ENCODE data around the gene AMZ1.

The AMZ1 gene

GRCh38 chr7:2687881-2688318 is at the start of gene AMZ1:
Gene AMZ1 (plus strand): TSS chr7:2688202. CDS start chr7:2700452, 12,250 bp downstream.
- CTCF ChIA-PET = interaction anchor here (1.2 to 1.8 kb wide), 4 partner anchors 17 to 145 kb away, joined by 3 to 4 read pairs (median 4); no protein-coding TSS in a partner anchor
- TF ChIP-seq CTCF (IDR thresholded peaks at IDR 0.05; ENCODE audit: insufficient read depth, low read length, missing control alignments) = no peak
- H3K4me3 ChIP-seq (ENCODE audit: low read depth, low read length) = peak within 1 kb of the TSS; percentile 34
- no peak for DNase-seq (ENCODE audit: low read depth, low spot score)
- POLR2A ChIA-PET = interaction anchor here (0.8 kb wide), 1 partner anchor 237 kb away, joined by 4 read pairs; no protein-coding TSS in a partner anchor

GRCh38 chr7:2638224-2638991 is 49.6 kb upstream of the AMZ1 start:
- no peak for TF ChIP-seq CTCF (IDR thresholded peaks at IDR 0.05; ENCODE audit: insufficient read depth, low read length, missing control alignments)
- ChIA-PET CTCF (interaction anchor here (0.9 to 1.6 kb wide), 3 partner anchors 30 to 150 kb away, joined by 3 read pairs; no protein-coding TSS in a partner anchor), POLR2A (interaction anchor here (0.6 kb wide), 1 partner anchor 49 kb away, joined by 4 read pairs; no protein-coding TSS in a partner anchor)
- peak overlapping the region; percentile 20 for H3K4me3 ChIP-seq (ENCODE audit: low read depth, low read length)
- DNase-seq (ENCODE audit: low read depth, low spot score) = no peak

GRCh38 chr7:2639181-2639681 is 48.8 kb upstream of the AMZ1 start:
- CTCF ChIA-PET = no interaction called here
- no peak overlapping the region for H3K4me3 ChIP-seq (ENCODE audit: low read depth, low read length)
- POLR2A ChIA-PET = no interaction called here
- DNase-seq (ENCODE audit: low read depth, low spot score) = no peak
- no peak for TF ChIP-seq CTCF (IDR thresholded peaks at IDR 0.05; ENCODE audit: insufficient read depth, low read length, missing control alignments)

GRCh38 chr7:2639695-2640481 is 48.1 kb upstream of the AMZ1 start:
- POLR2A ChIA-PET = no interaction called here
- no peak for TF ChIP-seq CTCF (IDR thresholded peaks at IDR 0.05; ENCODE audit: insufficient read depth, low read length, missing control alignments)
- H3K4me3 ChIP-seq (ENCODE audit: low read depth, low read length) = no peak overlapping the region
- CTCF ChIA-PET = no interaction called here
- DNase-seq (ENCODE audit: low read depth, low spot score) = no peak

- DNase-seq (ENCODE audit: low read depth, low spot score) = no peak
- TF ChIP-seq CTCF (IDR thresholded peaks at IDR 0.05; ENCODE audit: insufficient read depth, low read length, missing control alignments) = no peak
- no peak overlapping the region for H3K4me3 ChIP-seq (ENCODE audit: low read depth, low read length)
- ChIA-PET POLR2A (no interaction called here), CTCF (no interaction called here)
Measured at GRCh38 chr7:2640482-2640830, 47.5 kb upstream of the AMZ1 start.

- ChIA-PET POLR2A (interaction anchor here (0.5 kb wide), 1 partner anchor 19 kb away, joined by 3 read pairs; no protein-coding TSS in a partner anchor), CTCF (no interaction called here)
Measured at GRCh38 chr7:2640846-2641316, 47.1 kb upstream of the AMZ1 start.

More at GRCh38 chr7:2640846-2641316, 47.1 kb upstream of the AMZ1 start:
- H3K4me3 ChIP-seq (ENCODE audit: low read depth, low read length) = no peak overlapping the region; the same call in 1 of the 2 replicates
- no peak for DNase-seq (ENCODE audit: low read depth, low spot score)
- TF ChIP-seq CTCF (IDR thresholded peaks at IDR 0.05; ENCODE audit: insufficient read depth, low read length, missing control alignments) = no peak
